Stimulated activated CD4-positive, alpha-beta T cell treated with anti-CD3 and anti-CD28 coated beads, Interleukin-2, amount 100 ng/mL, for 24 hours (primary cell): Measurements from ENCODE around the gene GINS2.
A peak's percentile ranks its signal among the peaks of the same experiment; 100 is the strongest.

Experiments used
- DNase-seq, 2 donors: peaks; one replicate each; pipeline ENCODE4 v3.0.0-alpha.2; 2020

GINS2 gene

DNA sequence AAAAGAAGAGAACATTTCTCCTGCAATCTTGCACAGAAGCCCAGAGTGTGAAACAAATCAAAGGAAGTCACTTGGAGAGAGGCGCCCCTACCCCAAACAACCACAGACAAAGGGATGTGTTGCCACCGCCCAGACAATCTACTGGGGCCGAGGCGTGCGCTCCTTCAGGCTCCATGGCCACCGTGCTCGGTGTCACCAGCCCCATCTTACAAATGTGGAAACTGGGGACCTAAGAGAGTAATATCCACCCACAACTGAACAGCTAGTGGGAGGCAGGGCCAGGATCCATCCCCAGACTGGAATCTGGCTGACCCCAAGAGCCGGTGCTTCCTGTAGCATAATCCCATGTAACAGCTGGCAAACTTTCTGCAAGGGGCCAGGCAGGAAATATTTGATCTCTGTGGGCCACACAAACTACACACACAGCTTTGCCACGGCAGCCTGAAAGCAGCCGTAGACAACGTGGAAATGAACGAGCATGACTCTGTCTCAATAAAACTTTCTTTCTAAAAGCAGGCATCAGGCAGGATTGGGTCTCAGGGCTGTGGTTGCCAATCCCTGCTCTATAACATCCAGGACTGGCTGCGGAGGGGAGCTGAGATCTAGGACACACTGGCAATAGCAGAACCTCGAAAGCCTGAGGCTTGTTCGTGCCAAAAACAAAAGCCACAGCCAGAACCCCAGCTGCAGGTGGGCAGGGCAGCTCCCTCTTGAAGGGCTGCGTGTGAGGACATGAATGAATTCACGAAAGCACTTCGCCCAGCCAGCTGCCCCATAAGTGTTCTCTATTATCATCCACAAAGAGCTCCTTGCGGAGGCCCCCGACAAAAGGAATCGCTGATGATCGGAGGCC, 26.6 kb upstream of the GINS2 start:
- no peak for DNase-seq

DNA sequence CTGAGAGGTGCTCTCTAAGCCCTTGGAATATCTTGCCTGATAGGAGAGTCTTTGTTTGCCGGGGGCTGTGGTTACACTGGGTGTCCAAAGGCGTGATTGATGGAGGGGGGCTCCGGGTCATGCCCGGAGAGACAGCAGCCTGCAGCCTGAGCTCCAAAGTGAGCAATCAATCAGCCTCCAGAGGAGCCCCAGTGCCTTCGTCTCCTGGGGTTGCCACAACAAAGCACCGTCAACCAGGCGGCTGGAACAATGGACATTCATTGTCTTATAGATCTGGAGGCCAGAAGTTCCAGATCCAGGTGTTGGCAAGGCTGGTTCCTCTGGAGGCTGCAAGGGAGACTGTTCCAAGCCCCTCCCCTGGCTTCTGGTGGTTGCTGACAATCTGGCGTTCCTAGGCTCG, 24.0 kb upstream of the GINS2 start:
- no peak for DNase-seq

DNA sequence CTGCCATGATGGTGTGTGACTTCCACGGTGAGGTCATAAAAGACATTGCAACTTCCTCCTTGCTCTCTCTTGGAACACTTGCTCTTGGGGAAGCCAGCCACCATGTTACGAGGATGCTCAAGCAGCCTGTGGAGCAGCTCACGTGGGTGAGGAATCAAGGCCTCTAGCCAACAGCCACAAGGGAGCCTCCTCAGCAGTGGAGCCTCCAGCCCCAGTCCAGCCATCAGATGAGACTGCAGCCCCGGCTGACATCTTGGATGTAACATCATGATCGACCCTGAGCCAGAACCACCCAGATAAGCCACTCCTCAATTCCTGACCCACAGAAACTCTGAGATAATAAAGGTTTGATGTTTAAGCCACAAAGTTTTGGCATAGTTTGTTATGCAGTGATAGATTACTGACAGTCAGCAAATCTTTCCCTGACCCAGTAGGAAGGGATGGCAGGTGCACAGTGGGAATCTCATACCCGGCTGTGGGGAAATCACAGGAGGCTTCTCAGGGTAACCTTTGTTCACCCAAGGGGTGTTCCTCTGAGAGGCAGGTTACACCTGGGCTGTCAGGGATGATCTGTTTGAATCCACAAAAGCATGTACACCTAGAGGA, 23.3 kb upstream of the GINS2 start:
- no peak for DNase-seq

DNA sequence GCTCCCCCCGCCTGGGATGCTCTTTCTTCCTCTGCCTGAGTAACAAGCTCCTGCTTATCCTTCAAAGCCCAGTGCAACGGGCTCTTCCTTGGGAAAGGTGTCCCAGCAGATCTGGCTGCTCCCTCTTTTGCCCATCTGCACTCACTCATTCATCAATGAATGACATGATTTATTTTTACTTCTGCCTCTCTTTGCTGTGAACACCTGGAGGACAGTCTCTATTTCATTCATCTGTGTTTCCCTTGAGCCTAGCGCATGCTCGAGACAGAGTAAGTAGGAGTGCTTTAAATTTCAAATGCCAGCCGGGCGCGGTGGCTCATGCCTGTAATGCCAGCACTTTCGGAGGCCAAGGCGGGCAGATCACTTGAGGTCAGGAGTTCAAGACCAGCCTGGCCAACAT, 22.0 kb upstream of the GINS2 start:
- no peak for DNase-seq

DNA sequence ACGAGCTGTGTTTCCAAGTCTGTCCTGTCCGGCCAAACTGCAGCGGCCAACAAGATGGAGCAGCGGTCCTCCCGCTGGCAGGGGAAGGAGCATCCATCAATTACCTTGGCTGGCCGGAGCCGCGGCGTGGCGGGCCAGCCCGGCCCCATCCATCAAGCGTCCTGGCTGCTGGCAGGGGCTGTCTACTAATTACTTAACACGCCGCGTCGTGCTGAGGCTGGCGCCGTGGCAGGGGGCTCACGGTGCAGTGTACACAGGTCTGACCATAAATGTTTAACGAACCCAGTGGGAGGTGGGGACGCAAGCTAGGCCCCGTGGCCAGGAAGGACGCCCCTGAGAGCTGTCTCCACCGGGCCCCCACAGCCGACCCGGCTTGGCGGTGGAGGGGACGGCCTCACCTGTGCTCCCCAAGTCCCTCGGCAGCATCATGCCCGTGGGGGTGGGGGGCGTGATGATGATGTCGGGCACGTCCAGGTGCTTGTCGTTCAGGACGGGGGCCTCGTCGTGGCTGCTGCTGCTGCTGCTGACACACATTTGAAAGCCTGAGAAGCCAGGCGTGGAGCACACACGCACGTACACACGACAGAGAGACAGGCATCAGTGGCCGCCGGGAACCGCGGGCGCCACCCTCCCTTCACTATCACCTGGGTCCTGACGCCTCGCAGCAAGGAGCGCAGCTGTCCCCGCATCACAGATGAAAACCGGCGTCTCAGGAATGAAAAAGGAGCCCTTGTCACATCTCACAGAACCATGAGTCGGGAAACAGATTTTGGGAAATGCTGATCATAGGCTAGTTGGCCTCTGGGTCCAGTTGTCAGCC, 21.2 kb upstream of the GINS2 start:
- no peak for DNase-seq

DNA sequence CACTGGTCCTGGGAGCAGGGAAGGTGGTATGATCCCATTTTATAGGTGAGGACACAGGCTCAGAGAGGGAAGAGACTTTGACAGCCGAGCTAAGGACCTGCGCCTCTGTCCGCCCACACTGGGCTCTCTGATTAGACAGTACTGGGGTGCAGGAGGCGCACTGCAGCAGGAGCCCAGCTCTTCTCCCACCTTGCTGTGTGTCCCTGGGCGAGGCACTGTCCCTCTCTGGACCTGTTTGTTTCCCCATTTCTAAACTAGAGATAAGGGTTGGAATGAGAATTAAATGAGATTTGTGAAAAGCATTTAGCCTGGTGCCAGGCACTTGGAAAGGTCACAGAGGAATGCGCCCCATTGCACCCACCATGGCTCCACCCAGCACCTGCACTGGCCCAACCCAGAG, 19.6 kb upstream of the GINS2 start:
- no peak for DNase-seq

DNA sequence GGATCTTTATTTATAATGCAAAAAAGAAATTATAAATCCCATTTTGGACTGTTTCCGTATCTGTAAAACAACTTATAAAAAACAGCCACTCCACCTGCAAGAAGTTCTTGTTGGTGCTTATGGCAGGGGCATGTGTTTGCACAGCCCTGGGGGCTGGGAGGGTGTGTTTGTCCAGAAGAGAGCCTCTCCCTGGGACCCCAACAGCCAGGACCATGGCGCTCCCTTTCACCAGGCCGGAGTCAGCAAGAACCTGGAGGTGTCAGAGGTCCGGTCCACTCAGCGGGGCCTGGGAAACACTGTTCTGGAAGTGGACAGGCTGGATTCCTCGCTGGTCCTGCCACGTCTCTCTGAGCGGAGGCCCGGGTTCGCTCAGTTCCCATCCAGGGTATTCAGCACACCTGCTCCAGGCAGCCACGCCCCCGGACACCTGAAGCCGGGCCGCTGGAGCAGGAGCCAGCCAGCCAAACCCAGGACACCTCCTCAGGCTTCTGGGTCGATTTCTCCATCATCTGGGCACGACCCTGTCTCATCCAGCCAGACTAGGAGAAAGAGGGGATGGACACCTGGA, 18.9 kb upstream of the GINS2 start:
- no peak for DNase-seq

DNA sequence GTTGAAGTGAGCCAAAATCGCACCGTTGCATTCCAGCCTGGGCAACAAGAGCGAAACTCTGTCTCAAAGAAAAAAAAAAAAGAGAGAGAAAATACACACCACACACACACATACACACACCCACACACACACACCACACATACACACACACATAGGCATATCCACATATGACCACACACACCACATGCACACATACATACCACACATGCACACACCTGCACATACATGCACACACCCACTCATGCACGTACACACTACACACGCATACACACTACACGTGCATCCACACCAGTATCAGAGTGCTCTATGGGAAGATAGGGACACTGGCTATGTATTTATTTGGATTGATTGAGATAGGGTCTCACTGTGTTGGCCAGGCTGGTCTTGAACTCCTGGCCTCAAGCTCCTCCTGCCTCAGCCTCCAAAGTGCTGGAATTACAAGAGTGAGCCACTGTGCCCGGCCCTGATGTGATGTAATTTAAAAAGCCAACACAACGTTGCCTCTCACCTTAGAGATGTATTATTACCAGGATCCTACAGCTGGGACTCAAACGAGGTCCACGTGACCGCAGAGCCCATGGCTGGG, 17.8 kb upstream of the GINS2 start:
- no peak for DNase-seq

DNA sequence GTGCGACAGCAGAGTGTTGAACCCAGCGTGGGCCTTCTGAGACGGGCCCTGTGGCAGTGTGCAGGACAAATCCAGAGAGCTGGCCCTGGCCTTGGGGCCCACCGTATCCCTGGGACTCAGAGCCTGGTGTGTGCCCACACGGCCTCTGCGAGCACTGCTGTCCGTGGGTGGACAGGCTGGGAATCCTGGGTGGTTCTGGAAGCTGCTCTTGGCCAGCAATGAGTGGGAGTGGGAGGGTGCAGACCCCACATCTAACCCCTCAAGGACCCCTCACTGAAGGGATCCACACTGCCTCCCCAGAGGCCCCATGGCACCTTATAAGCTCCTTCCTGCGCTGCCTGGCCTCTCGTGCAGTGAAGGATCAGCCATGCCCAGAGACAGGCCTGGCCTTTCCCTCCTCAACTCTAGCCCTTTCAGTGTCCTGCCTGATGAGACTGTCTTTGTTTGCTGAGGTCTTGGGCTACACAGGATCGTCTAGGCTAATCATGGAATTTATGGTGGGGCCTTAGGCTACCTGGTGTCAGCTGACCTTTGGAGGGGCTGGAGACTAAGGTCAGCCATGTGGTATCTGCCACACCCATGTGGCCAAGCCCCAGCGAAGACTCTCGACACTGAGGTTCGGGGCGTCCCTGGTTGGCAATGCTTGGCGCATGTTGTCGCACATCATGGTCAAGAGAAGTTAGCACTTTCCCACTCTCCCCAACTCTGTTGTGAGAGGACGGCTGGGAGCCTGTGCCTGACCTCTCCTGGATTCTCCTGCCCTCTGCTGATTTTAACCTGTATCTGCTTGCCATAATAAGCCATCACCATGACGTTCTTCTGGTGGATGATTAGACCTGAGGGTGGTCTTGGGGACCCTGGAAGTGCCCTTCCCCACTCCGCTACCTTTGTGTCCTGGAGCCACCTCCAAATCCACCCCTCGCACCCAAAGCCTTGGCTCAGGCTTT, 16.4 kb upstream of the GINS2 start:
- no peak for DNase-seq

DNA sequence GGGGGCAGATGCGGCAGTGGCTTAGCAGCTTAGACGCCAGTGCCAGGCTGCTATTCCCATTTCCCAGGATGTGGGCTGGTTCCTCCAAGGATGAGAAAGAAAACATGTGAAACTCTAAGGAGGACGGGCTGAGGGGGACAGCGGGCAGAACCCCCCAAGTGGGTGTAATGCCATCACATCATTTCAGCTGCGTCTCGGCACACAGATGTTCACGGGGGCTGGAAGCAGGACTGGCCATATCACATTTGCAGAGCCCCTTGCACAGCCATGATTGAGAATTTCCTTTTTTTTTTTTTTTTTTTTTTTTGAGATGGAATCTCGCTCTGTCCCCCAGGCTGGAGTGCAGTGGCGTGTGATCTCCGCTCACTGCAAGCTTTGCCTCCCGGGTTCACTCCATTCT, 15.3 kb upstream of the GINS2 start:
- no peak for DNase-seq

DNA sequence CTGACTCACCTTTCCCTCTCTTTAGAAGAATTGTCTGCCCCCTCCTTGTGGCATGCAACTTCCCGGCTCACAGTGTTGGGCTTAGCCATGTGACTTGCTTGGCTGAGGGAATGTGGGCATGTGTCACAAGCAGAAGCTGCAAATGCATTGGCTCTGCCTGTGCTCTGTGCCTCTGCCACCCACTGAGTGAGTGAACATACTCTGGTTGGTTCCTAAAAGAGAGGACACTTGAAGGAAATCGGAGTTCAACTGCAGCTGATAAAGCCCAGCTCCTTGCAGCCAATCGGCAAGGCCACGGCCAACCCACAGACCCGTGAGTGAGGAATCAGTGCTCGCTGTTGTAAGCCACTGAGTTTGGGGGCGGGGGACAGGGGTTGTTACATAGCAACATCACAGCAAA, 10.9 kb upstream of the GINS2 start:
- DNase-seq, result no peak

DNA sequence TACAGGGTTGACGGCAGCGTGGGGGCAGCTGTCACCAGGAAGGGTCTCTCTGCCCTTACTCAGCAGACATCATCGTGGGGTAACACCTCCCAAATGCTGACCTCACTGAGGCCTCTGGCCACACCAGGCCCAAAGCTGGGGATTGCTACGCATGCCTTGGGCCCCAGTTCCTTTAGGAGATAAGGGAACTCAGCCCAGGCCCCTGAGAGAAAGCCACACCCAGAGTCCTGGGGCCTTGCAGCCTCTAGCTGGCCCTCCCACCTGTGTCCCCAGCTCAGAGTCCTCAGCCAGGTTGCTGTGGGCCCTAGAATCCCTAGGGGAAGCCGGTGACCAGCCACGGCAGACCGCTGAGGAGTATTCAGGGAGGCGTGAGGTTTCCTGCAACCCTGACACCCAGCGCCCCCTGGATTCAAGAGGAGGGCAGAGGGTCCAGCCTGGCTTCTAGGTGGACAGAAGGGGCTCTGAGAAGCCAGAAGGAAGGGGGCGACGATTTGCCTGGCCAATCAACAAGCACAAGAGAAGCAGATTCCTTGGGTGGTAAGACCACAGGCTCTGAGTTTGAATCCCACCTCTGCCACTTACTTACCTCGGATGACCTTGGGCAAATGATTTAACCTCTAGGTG, 10.3 kb upstream of the GINS2 start:
- DNase-seq, result no peak

DNA sequence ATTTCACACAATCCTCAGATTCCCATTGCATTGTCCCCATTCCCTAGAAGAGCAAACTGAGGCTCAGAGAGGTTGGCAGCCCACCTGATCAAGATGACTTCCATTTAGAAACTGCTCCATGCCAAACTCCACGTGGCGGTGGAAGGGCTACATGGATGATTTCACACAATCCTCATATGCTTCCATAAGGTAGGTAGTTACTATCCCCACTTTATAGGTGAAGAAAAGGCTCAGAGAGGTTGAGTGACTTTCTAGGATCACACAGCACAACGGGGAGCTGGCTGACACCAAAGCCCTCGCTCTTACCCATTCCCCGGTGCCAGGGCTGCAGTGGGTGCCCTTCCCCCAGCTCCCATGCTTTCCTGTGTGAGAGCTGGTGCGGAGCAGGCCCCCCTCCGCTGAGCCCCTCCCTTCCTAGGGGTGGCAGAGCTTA, 9.7 kb upstream of the GINS2 start:
- no peak for DNase-seq

DNA sequence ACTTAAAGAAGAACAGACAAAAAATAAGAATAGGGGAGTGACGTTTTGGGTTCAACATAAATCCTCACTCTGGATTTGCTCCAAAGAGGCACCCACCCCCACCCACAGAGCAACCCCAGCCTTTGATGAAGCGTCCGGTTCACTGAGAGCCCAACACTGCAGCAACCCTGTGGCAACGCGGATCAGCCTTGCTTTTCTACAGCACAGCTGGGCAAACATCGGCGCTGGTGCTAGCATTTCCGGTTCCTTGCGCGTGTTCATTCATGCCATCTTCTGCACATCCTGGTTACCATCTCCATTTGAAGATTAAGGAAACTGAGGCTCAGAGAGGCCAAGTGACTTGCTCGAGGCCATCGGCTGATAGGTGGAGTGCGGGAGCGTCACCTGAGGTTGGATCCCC, 8.7 kb upstream of the GINS2 start:
- DNase-seq, result no peak

DNA sequence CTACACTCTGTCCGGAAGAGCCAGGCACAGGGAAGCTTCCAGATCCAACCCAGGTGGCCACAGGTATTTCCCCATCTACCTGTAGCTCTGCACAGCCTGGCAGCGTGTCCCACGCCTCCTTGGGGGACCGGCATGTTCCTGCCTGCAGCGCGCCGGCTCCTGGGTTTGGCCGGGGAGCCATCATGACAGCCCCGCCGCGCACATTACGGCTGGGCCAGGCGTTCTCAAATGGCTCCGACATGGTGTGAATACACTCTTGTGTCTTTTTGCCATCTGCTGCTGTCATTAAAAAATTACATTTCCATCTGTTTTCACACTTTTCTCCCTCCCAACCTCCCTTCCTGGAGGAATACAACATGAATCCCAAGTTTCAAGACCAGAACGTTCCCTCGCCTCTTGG, 8.0 kb upstream of the GINS2 start:
- DNase-seq, result no peak

DNA sequence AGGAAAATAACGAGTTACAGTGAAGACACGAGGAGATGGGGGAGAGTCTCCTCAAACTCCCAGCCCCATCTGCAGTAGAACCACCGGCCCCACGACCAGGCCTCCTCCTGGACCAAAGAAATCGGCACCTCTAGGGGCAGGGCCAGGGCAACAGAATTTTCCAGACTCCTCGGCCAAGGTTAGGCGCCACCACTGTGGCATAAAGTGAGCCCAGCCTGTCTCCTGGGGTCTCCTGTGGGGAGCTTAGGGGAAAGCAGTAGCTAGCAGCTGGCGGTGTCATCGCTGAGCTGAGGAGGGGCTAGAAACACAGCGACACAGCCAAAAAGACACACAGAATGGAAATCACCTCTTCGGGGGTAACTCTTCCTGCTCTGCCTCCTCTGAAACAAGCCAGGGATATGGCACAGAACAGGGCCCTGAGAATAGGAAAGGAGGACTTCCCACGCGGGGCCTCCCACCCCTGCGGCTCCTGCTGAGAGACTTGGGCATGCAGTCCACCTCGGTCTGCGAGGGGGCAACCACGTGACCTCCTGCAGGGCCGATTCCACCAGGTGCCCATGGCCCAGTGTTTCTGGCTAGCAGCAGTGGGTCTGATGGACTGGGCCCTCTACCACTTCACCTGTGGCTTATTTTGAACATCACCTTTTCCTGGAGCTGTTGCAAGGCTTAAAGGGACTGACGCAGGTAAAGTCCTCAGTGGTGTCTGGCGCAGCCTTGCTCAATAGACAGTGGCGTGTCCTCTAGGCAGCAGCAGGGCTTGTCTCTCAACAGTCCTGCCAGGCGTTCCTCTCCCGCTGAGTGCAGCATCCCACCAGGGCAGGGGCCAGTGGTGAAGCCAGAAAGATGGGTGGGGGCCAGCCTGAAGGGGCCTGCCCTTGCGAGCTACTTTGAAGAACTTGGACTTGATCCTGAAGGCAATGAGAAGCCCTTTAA, 6.7 kb upstream of the GINS2 start:
- no peak for DNase-seq

DNA sequence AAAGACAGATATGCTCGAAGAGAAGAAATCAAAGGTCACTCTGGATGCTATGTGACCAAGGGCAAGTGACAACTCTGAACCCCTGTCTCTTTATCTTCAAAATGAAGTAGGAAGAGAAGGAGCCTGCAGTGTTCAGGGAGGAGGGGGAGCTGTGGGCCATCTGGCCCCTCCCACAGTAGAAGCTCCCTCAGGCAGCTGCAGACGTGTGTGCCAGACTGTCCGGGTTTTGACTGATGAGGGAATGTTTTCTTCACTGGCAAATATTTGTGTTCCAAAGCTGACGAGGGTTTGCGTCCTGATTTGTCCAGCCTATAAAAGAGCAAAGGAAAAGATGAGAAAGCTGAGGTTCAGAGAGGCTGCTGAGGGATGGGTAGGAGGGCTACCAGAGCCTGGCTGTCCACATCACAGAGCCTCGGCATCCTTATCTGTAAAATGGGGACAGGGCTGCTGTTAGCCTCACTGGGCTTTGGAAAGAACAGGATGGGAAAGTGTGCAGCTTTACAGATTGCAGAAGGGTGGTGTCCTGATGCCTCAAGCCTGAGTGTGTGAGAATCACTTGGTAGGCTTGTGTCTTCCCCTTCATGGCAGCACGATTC, 1.8 kb upstream of the GINS2 start:
- DNase-seq, result no peak

DNA sequence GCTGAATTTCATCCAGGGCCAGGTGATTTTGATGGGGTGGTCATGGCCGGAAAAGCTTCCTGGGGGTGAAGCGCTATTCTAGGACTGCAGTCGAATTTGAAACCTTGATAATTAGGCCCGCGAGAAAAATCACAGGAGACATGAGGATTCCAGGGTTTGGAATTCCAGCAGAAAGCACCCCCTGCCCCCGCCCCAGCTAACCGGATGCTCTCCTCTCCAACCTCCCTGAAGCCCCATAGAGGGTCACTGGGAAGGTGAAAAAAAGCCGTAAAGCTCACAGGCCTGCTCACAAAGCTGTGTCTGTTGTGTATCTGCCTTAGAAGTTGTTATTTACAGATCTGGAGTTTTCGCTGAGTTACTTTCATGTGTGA, 1.2 kb upstream of the GINS2 start:
- DNase-seq, result no peak

DNA sequence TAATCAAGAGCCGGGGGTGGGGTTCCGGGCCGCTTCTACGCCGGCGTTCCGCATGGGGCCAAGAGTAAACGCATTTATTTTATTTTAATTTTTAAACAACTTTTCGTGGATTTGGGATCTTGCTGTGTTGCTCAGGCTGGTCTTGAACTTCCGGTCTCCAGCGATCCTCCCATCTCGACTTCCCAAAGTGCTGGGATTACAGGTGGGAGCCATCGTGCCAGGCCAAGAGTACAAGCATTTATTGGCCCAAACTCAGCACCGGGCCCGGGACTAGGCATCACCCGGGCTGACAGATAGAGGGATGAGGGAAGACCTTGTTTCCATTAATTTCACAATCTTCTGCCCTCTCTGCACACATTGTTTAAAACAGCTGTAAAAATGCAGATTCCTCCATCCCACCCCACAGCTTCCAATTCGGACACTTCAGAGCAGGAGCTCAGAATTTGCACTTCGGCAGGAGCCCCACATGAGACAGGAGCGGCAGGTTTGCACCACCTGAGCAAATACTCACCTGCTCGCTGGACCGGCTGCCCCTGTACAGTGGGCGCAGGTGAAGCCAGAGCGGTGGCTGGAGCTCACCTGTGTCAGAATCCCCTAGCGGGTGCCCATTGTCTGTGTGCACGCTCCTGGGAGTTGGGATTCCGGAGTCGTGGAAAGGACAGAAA, 663 bp upstream of the GINS2 start:
- DNase-seq, result peak in 1 of 2 donors; percentile 7
